Esophagus muscularis mucosa (tissue), 4 donors: ENCODE data around the gene MGAT5B. TPM values are rescaled to one million over a fixed set of nuclear protein-coding genes. Genes with fewer than 3 reads are reported as not detected.

Source experiments
- DNase-seq: peaks from one replicate; pipeline ENCODE4 v3.0.0-alpha.2; 2017; ENCODE audit errors: extremely low spot score
- H3K27ac ChIP-seq, 4 donors: fragments of 200-600 bp; sonication (generic); replicated peaks in 1 of 4; 1 replicate in 3 of 4; 2 replicates in 1 of 4; pipeline ENCODE4 v1.5.1; 2016 to 2019; ENCODE audit warnings: mild to moderate bottlenecking in 1 of 4
- H3K27me3 ChIP-seq, 4 donors: fragments of 200-600 bp; sonication (generic); one replicate each; pipeline versions ENCODE4 v1.5.1 to v1.6.0; 2016 to 2019
- H3K36me3 ChIP-seq, 4 donors: fragments of 200-600 bp; sonication (generic); one replicate each; pipeline ENCODE4 v1.5.1; 2016 to 2019
- H3K4me1 ChIP-seq, 4 donors: fragments of 200-600 bp; sonication (generic); one replicate each; pipeline ENCODE4 v1.5.1; 2016 to 2019
- H3K4me3 ChIP-seq, 4 donors: fragments of 200-600 bp; sonication (generic); 1 replicate in 2 of 4; 2 replicates in 2 of 4; pipeline ENCODE4 v1.5.1; 2016 to 2019; ENCODE audit warnings: mild to moderate bottlenecking in 4 of 4, moderate library complexity in 1 of 4
- H3K9me3 ChIP-seq, 4 donors: fragments of 200-600 bp; sonication (generic); 1 replicate in 3 of 4; 2 replicates in 1 of 4; pipeline ENCODE4 v1.5.1; 2016 to 2019
- CTCF ChIP-seq, 3 experiments: fragments of 200-600 bp in 2 of 3; fragments of 450-650 bp in 1 of 3; sonication (generic) in 2 of 3; IDR thresholded peaks; one replicate each; pipeline ENCODE4 v1.5.1; 2017 to 2019; ENCODE audit warnings: antibody characterized with exemption in 3 of 3, mild to moderate bottlenecking in 2 of 3, moderate library complexity in 1 of 3
- EP300 ChIP-seq: sonication (generic); formaldehyde crosslinking; IDR thresholded peaks from one replicate; pipeline ENCODE4 v1.6.1; 2017; ENCODE audit warnings: antibody characterized with exemption
- POLR2A ChIP-seq: fragments of 450-650 bp; IDR thresholded peaks from one replicate; pipeline ENCODE4 v1.6.1; 2017; ENCODE audit warnings: antibody characterized with exemption, moderate library complexity, mild to moderate bottlenecking, low read depth
- POLR2AphosphoS5 ChIP-seq, 2 donors: sonication (generic); formaldehyde crosslinking; IDR thresholded peaks; one replicate each; pipeline ENCODE4 v1.6.1; 2017; ENCODE audit warnings: antibody characterized with exemption in 2 of 2
- WGBS: methylation state at CpG from one replicate; pipeline ENCODE4 v1.1.5; 2018; 5-methylcytosine and 5-hydroxymethylcytosine counted together
- intact Hi-C: fragments of 100-400 bp; cut with DNase I; formaldehyde crosslinking; loops from one replicate; pipeline ENCODE4 v1.15.1; 2023
- total RNA-seq, 4 donors: library from RNA; depleted of rRNA; stranded (reverse); fragments of >200 nt; gene quantifications; one replicate each; pipeline versions ENCODE4 v1.1.0 to v1.2.1, GENCODE V29; 2016

The MGAT5B gene
- total RNA-seq, 4 donors from 2014 or later = under 0.01 to 1.7 (median 0.43) TPM

GRCh38 chr17:76824093-76824492 lies 44.1 kb upstream of the MGAT5B start:
- intact Hi-C loops = no loop called here
- H3K4me3 ChIP-seq = no peak overlapping the region
- no peaks in the 10 kb centered on the region for H3K4me1 ChIP-seq
- no peak overlapping the region for H3K27ac ChIP-seq
- DNase-seq = no peak
- H3K36me3 ChIP-seq = no peaks in the 10 kb centered on the region
- no peaks in the 10 kb centered on the region for H3K9me3 ChIP-seq
- WGBS = 76% methylated on average over 12 of the region's 12 CpGs
- TF ChIP-seq CTCF (IDR thresholded peaks at IDR 0.05) = no peak
- no peak for TF ChIP-seq POLR2A
- no peak for TF ChIP-seq POLR2AphosphoS5 (IDR thresholded peaks at IDR 0.05)
- TF ChIP-seq EP300 = no peak
- peaks cover 0 to 29% (median 0%) of the 10 kb centered on the region in 4 donors for H3K27me3 ChIP-seq

GRCh38 chr17:76826330-76827068 lies 41.7 kb upstream of the MGAT5B start:
- intact Hi-C loops = no loop called here
- DNase-seq = no peak
- 75% methylated on average over 23 of the region's 24 CpGs for WGBS

GRCh38 chr17:76827736-76828135 lies 40.5 kb upstream of the MGAT5B start:
- TF ChIP-seq POLR2A (no peak), POLR2AphosphoS5 (IDR thresholded peaks at IDR 0.05) (no peak), CTCF (IDR thresholded peaks at IDR 0.05) (no peak), EP300 (no peak)
- H3K9me3 ChIP-seq = no peaks in the 10 kb centered on the region
- no peak for DNase-seq
- intact Hi-C loops = no loop called here
- H3K4me1 ChIP-seq = no peaks in the 10 kb centered on the region
- 66% methylated on average over 14 of the region's 14 CpGs for WGBS
- peaks cover 0 to 4% (median 0%) of the 10 kb centered on the region in 4 donors for H3K27me3 ChIP-seq
- no peaks in the 10 kb centered on the region for H3K36me3 ChIP-seq
- no peak overlapping the region for H3K27ac ChIP-seq
- no peak overlapping the region for H3K4me3 ChIP-seq

More at GRCh38 chr17:76826330-76827068, 41.7 kb upstream of the MGAT5B start:
- TF ChIP-seq POLR2AphosphoS5 (IDR thresholded peaks at IDR 0.05) (no peak), EP300 (no peak)
- Histone ChIP-seq H3K4me1 (no peaks in the 10 kb centered on the region), H3K4me3 (no peak overlapping the region), H3K36me3 (no peaks in the 10 kb centered on the region), H3K27ac (no peak overlapping the region), H3K27me3 (peaks cover 0 to 12% (median 0%) of the 10 kb centered on the region in 4 donors), H3K9me3 (no peaks in the 10 kb centered on the region)

GRCh38 chr17:76830987-76831715 lies 37.1 kb upstream of the MGAT5B start:
- no peak overlapping the region for H3K27ac ChIP-seq
- no peak for DNase-seq
- WGBS = 78% methylated on average over 10 of the region's 10 CpGs
- no peaks in the 10 kb centered on the region for H3K36me3 ChIP-seq
- no peaks in the 10 kb centered on the region for H3K4me1 ChIP-seq
- intact Hi-C loops = no loop called here
- peaks cover 0 to 36% (median 0%) of the 10 kb centered on the region in 4 donors for H3K27me3 ChIP-seq
- TF ChIP-seq CTCF (IDR thresholded peaks at IDR 0.05) = no peak
- TF ChIP-seq POLR2A = no peak
- TF ChIP-seq POLR2AphosphoS5 (IDR thresholded peaks at IDR 0.05) = no peak
- no peak for TF ChIP-seq EP300
- no peaks in the 10 kb centered on the region for H3K9me3 ChIP-seq
- H3K4me3 ChIP-seq = no peak overlapping the region

GRCh38 chr17:76833034-76833644 lies 35.1 kb upstream of the MGAT5B start:
- Histone ChIP-seq H3K4me1 (no peaks in the 10 kb centered on the region), H3K27me3 (peaks cover 0 to 37% (median 0%) of the 10 kb centered on the region in 4 donors), H3K9me3 (no peaks in the 10 kb centered on the region), H3K27ac (no peak overlapping the region), H3K36me3 (no peaks in the 10 kb centered on the region), H3K4me3 (no peak overlapping the region)
- intact Hi-C loops = no loop called here
- WGBS = 85% methylated on average over 5 of the region's 7 CpGs
- TF ChIP-seq POLR2AphosphoS5 (IDR thresholded peaks at IDR 0.05) = no peak
- no peak for TF ChIP-seq CTCF (IDR thresholded peaks at IDR 0.05)
- no peak for TF ChIP-seq EP300
- TF ChIP-seq POLR2A = no peak
- DNase-seq = no peak
